Mesenchymal stem cell (in vitro differentiated cells and primary cell): ENCODE data around the gene SPON2.

Source experiments
- DNase-seq: peaks from one replicate; pipeline ENCODE4 v3.0.0-alpha.2; 2013
- H2AFZ ChIP-seq: one replicate; pipeline ENCODE4 v1.6.1; 2013; ENCODE audit warnings: low read depth, mild to moderate bottlenecking, control low read depth, inconsistent platforms, low read length, moderate library complexity
- H2AK5ac ChIP-seq: 2 replicates; pipeline ENCODE4 v1.6.1; 2013; ENCODE audit warnings: low read length, moderate library complexity, mild to moderate bottlenecking, inconsistent platforms; ENCODE audit not compliant: severe bottlenecking
- H2BK120ac ChIP-seq: one replicate; pipeline ENCODE4 v1.6.1; 2013; ENCODE audit warnings: low read depth, mild to moderate bottlenecking, inconsistent platforms, low read length, moderate library complexity
- H2BK12ac ChIP-seq, 2 experiments: one replicate each; pipeline ENCODE4 v1.6.1; 2013; ENCODE audit warnings: inconsistent platforms in 2 of 2, low read length in 2 of 2, mild to moderate bottlenecking in 2 of 2, moderate library complexity in 2 of 2, control low read depth in 1 of 2
- H2BK15ac ChIP-seq: one replicate; pipeline ENCODE4 v1.6.1; 2013; ENCODE audit warnings: mild to moderate bottlenecking, low read depth, inconsistent platforms; ENCODE audit not compliant: poor library complexity, severe bottlenecking
- H2BK5ac ChIP-seq: 2 replicates; pipeline ENCODE4 v1.6.1; 2013; ENCODE audit warnings: low read depth, mild to moderate bottlenecking, low read length, control low read depth, inconsistent platforms; ENCODE audit not compliant: poor library complexity, severe bottlenecking
- H3K14ac ChIP-seq, 2 experiments: one replicate each; pipeline ENCODE4 v1.6.1; 2013; ENCODE audit warnings: inconsistent platforms in 2 of 2, low read length in 2 of 2, control low read depth in 1 of 2, mild to moderate bottlenecking in 1 of 2, moderate library complexity in 1 of 2
- H3K18ac ChIP-seq, 2 experiments: one replicate each; pipeline ENCODE4 v1.6.1; 2013; ENCODE audit warnings: inconsistent platforms in 2 of 2, low read length in 2 of 2, control low read depth in 1 of 2, low read depth in 1 of 2, mild to moderate bottlenecking in 1 of 2
- H3K23ac ChIP-seq, 2 experiments: one replicate each; pipeline ENCODE4 v1.6.1; 2013; ENCODE audit warnings: inconsistent platforms in 2 of 2, low read length in 2 of 2, mild to moderate bottlenecking in 2 of 2, moderate library complexity in 2 of 2, control low read depth in 1 of 2
- H3K27ac ChIP-seq: 2 replicates; pipeline ENCODE4 v1.5.1; 2013; ENCODE audit warnings: mild to moderate bottlenecking, moderate library complexity, low read length, control low read depth, inconsistent platforms; ENCODE audit not compliant: poor library complexity, severe bottlenecking
- H3K27me3 ChIP-seq, 2 experiments: 2 replicates each; pipeline versions ENCODE4 v1.6.1 to v1.7.0; 2013; ENCODE audit warnings: low read length in 2 of 2, mild to moderate bottlenecking in 2 of 2, moderate library complexity in 2 of 2, control low read depth in 1 of 2, inconsistent platforms in 1 of 2; ENCODE audit not compliant: control insufficient read depth in 1 of 2, insufficient read depth in 1 of 2
- H3K36me3 ChIP-seq, 2 experiments: 2 replicates each; pipeline versions ENCODE4 v1.6.1 to v1.7.0; 2013; ENCODE audit warnings: low read length in 2 of 2, control low read depth in 1 of 2, inconsistent platforms in 1 of 2, low read depth in 1 of 2, mild to moderate bottlenecking in 1 of 2; ENCODE audit not compliant: insufficient read depth in 2 of 2, control insufficient read depth in 1 of 2
- H3K4ac ChIP-seq, 2 experiments: one replicate each; pipeline ENCODE4 v1.6.1; 2013; ENCODE audit warnings: inconsistent platforms in 2 of 2, low read length in 2 of 2, mild to moderate bottlenecking in 2 of 2, moderate library complexity in 2 of 2, control low read depth in 1 of 2, low read depth in 1 of 2
- H3K4me1 ChIP-seq: 2 replicates; pipeline ENCODE4 v1.6.1; 2013; ENCODE audit warnings: low read depth, low read length, control low read depth; ENCODE audit not compliant: control insufficient read depth, insufficient read depth
- H3K4me2 ChIP-seq: 2 replicates; pipeline ENCODE4 v1.6.1; 2013; ENCODE audit warnings: low read length, mild to moderate bottlenecking, inconsistent platforms; ENCODE audit not compliant: poor library complexity, severe bottlenecking
- H3K4me3 ChIP-seq, 2 experiments: 2 replicates each; pipeline versions ENCODE4 v1.5.1 to v1.7.0; 2013; ENCODE audit warnings: low read length in 2 of 2, mild to moderate bottlenecking in 2 of 2, control low read depth in 1 of 2, low read depth in 1 of 2; ENCODE audit not compliant: insufficient read depth in 1 of 2
- H3K79me1 ChIP-seq: replicated peaks from 2 replicates; pipeline ENCODE4 v1.6.1; 2013; ENCODE audit warnings: mild to moderate bottlenecking, control low read depth, low read length, inconsistent platforms; ENCODE audit not compliant: poor library complexity, severe bottlenecking
- H3K9ac ChIP-seq: 2 replicates; pipeline ENCODE4 v1.7.0; 2013; ENCODE audit warnings: mild to moderate bottlenecking, low read length, moderate library complexity
- H3K9me3 ChIP-seq: 2 replicates; pipeline ENCODE4 v1.7.0; 2013; ENCODE audit warnings: mild to moderate bottlenecking, low read length; ENCODE audit not compliant: control insufficient read depth
- H4K8ac ChIP-seq: one replicate; pipeline ENCODE4 v1.6.1; 2013; ENCODE audit warnings: inconsistent platforms, mild to moderate bottlenecking, low read length, moderate library complexity
- H4K91ac ChIP-seq: one replicate; pipeline ENCODE4 v1.6.1; 2013; ENCODE audit warnings: mild to moderate bottlenecking, low read length, inconsistent platforms
- WGBS: methylation state at CpG from one replicate; pipeline ENCODE4 v1.1.7; 2013; ENCODE audit warnings: mixed read lengths; 5-methylcytosine and 5-hydroxymethylcytosine counted together

SPON2 gene

DNA sequence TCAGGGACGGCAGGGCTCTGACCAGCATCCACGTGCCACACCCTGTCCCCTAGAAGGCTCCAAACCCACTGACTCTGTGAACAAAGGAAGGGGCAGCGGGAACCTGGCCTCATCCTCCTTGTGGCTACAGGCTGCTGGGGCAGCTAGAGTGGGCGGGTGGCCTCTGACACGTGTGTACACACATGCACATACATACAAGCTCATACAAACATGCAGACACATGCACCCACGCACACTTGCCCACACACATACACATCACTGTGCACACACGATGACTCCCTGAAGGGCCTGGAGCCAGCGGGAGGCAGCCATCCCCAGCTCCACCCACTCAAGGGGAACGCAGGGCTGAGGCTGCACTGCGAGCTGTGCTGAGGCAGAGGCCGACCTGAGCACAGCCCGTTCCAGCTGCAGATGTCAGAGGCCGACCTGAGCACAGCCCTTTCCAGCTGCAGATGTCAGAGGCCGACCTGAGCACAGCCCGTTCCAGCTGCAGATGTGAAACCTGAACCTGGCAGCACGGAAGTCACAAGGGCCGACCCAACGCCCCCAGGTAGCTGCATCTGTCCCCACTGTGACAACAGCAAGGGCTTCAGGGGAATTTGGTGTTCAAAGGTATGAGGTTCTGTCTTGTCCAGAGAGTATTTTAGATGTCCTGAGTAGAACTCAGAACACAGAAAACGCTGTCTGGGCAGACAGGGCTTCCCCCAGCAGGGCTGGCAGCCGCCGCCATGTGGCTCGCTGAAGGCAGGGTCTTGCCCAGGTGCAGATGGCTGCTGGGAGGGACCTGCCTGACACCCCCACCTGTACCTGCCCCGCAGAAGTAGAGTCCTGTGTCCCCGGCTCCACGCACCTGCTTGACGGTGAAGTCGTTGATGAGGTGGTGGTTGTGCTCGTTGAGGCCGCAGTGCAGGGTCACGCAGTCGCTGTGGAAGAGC is 43.0 kb upstream of the SPON2 start:
- no peak overlapping the region for H3K4me2 ChIP-seq
- H3K27ac ChIP-seq: no peak overlapping the region
- no peaks in the 10 kb centered on the region for H3K27me3 ChIP-seq
- H2BK120ac ChIP-seq: no peak overlapping the region
- H3K18ac ChIP-seq: no peak overlapping the region
- H2BK5ac ChIP-seq: no peak overlapping the region
- no peak overlapping the region for H3K14ac ChIP-seq
- no peak overlapping the region for H2AFZ ChIP-seq
- peak overlapping the region; percentile 40 for H4K91ac ChIP-seq
- peak overlapping the region in 1 of 2 experiments; percentile 17 for H2BK12ac ChIP-seq
- H2AK5ac ChIP-seq: no peak overlapping the region
- peak overlapping the region; percentile 10 for H3K9ac ChIP-seq
- H4K8ac ChIP-seq: no peak overlapping the region
- no peak overlapping the region for H3K23ac ChIP-seq
- no peak for DNase-seq
- peaks cover 50% of the 10 kb centered on the region for H3K79me1 ChIP-seq
- no peak overlapping the region for H2BK15ac ChIP-seq
- H3K4me1 ChIP-seq: peaks cover 25% of the 10 kb centered on the region
- peaks cover 69 to 71% of the 10 kb centered on the region in 2 experiments for H3K36me3 ChIP-seq
- H3K9me3 ChIP-seq: no peaks in the 10 kb centered on the region
- WGBS: 91% methylated on average over 31 of the region's 31 CpGs
- H3K4ac ChIP-seq: no peak overlapping the region
- H3K4me3 ChIP-seq: no peak overlapping the region

DNA sequence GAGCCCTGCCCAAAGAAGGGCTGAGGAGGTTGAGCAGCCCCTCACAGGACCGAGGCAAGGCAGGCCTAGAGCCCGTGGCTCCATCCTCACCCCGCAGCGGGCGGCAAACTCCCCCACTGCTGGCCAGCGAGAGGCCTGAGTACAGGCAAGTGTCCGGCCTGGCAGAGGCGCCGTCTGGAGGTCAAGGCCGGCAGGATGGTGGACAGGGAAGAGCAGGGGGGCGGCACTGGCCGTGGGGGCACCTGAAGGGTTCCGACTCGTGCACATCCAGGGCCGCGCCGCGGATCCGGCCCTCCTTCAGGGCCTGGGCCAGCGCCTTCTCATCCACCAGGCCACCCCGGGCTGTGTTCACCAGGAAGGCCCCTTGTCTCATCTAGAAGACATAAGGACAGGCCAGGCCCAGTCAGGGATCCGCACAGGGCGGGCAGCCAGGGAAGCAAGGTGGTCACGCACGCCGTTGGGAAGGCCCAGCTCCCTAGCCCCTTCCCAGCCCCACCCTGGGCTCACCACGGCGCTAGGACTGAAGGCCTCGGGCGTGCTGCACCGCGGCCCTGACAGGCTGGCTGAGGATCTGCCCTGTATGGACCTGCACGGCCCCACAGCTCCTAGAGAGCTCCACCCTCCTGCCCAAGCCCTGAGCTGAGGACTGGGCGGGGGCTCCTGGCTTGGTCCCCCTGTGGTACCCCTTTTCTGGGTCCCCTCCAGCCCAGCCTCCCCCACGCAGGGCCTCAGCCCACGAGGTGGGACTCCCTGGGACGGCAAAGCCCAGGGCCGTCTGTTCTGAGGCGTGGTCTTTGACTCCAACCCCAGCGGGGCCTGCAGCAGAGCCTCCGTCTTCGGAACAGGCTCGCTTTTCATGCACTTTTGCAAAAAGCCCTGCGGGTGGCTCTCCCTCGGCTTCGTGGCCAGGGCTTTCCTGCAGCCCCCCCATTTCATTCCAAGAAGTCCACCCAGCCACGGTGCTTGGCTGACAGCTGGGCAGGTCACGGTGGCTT is 42.0 kb upstream of the SPON2 start:
- Histone ChIP-seq H3K18ac (peak overlapping the region in 1 of 2 experiments; percentile 49), H3K4ac (no peak overlapping the region), H2BK12ac (peak overlapping the region in 1 of 2 experiments; percentile 78), H2BK15ac (no peak overlapping the region), H2AK5ac (no peak overlapping the region), H3K36me3 (peaks cover 68 to 79% of the 10 kb centered on the region in 2 experiments), H3K4me3 (no peak overlapping the region), H2BK120ac (no peak overlapping the region), H2AFZ (no peak overlapping the region), H3K9me3 (no peaks in the 10 kb centered on the region), H3K9ac (peak overlapping the region; percentile 10), H4K8ac (peak overlapping the region; percentile 43), H3K79me1 (peaks cover 52% of the 10 kb centered on the region), H3K23ac (no peak overlapping the region), H3K14ac (no peak overlapping the region), H2BK5ac (no peak overlapping the region), H3K4me2 (no peak overlapping the region), H3K4me1 (peaks cover 35% of the 10 kb centered on the region), H3K27me3 (no peaks in the 10 kb centered on the region), H4K91ac (no peak overlapping the region), H3K27ac (no peak overlapping the region)
- 96% methylated on average over 48 of the region's 48 CpGs for WGBS
- DNase-seq: no peak

GRCh38 chr4:1213336-1213995 is 41.1 kb upstream of the SPON2 start:
- Histone ChIP-seq H3K27ac (no peak overlapping the region), H2BK15ac (no peak overlapping the region), H3K4me2 (no peak overlapping the region), H3K9ac (no peak overlapping the region), H2BK120ac (no peak overlapping the region), H3K23ac (no peak overlapping the region), H3K4me3 (no peak overlapping the region), H4K8ac (peak overlapping the region; percentile 21), H3K4me1 (peaks cover 44% of the 10 kb centered on the region), H3K27me3 (no peaks in the 10 kb centered on the region), H3K14ac (no peak overlapping the region), H3K79me1 (peaks cover 52% of the 10 kb centered on the region), H2BK5ac (no peak overlapping the region), H2AK5ac (no peak overlapping the region), H4K91ac (peak overlapping the region; percentile 5), H3K4ac (no peak overlapping the region), H2AFZ (no peak overlapping the region), H3K36me3 (peaks cover 65 to 88% of the 10 kb centered on the region in 2 experiments), H3K9me3 (no peaks in the 10 kb centered on the region), H2BK12ac (no peak overlapping the region), H3K18ac (peak overlapping the region in 1 of 2 experiments; percentile 49)
- DNase-seq: no peak
- WGBS: 95% methylated on average over 20 of the region's 20 CpGs
